HEK293T (cell line): Measurements from ENCODE around the gene AFF1.

Experiments used
- CTCF ChIA-PET: fragments of 350-600 bp; formaldehyde crosslinking; extraction: SDS; loops from one replicate; lab custom pipeline; 2021; ENCODE audit warnings: antibody characterized with exemption, inconsistent platforms; lab: Yijun Ruan, JAX
- POLR2A ChIA-PET: fragments of 350-600 bp; formaldehyde crosslinking; extraction: SDS; loops from one replicate; lab custom pipeline; 2020; ENCODE audit warnings: antibody characterized with exemption, inconsistent platforms; lab: Yijun Ruan, JAX
- DNase-seq: peaks from one replicate; pipeline ENCODE4 v3.0.0; 2012; ENCODE audit warnings: mixed read lengths; ENCODE audit errors: extremely low spot score
- ARNT ChIP-seq: fragments of 450-650 bp; IDR thresholded peaks from 2 replicates; pipeline ENCODE4 v1.6.1; 2017; ENCODE audit warnings: mild to moderate bottlenecking
- BHLHE40 ChIP-seq: fragments of 450-650 bp; IDR thresholded peaks from 2 replicates; pipeline ENCODE4 v1.6.1; 2016; ENCODE audit warnings: mild to moderate bottlenecking, moderate library complexity, borderline replicate concordance
- CTBP1 ChIP-seq: fragments of 450-650 bp; IDR thresholded peaks from 2 replicates; pipeline ENCODE4 v1.6.1; 2016; ENCODE audit warnings: borderline replicate concordance
- ELF4 ChIP-seq: fragments of 450-650 bp; IDR thresholded peaks from 2 replicates; pipeline ENCODE4 v1.6.1; 2017; ENCODE audit warnings: antibody characterized with exemption
- FOXA1 ChIP-seq: fragments of 450-650 bp; IDR thresholded peaks from 2 replicates; pipeline ENCODE4 v1.6.1; 2016; ENCODE audit warnings: mild to moderate bottlenecking
- FOXK2 ChIP-seq: fragments of 450-650 bp; IDR thresholded peaks from 2 replicates; pipeline ENCODE4 v1.6.1; 2016; ENCODE audit warnings: mild to moderate bottlenecking
- FOXM1 ChIP-seq: fragments of 450-650 bp; IDR thresholded peaks from 2 replicates; pipeline ENCODE4 v1.6.1; 2017; ENCODE audit warnings: mild to moderate bottlenecking, borderline replicate concordance
- HDGF ChIP-seq: fragments of 450-650 bp; IDR thresholded peaks from 2 replicates; pipeline ENCODE4 v1.6.1; 2017; ENCODE audit warnings: antibody characterized with exemption, borderline replicate concordance
- L3MBTL2 ChIP-seq: fragments of 450-650 bp; conservative IDR thresholded peaks from 2 replicates; pipeline ENCODE4 v1.6.1; 2016; ENCODE audit warnings: mild to moderate bottlenecking
- LEF1 ChIP-seq: fragments of 450-650 bp; IDR thresholded peaks from 2 replicates; pipeline ENCODE4 v1.6.1; 2017; ENCODE audit warnings: mild to moderate bottlenecking, borderline replicate concordance
- NFRKB ChIP-seq: fragments of 450-650 bp; IDR thresholded peaks from 2 replicates; pipeline ENCODE4 v1.6.1; 2016; ENCODE audit warnings: mild to moderate bottlenecking, moderate library complexity
- PKNOX1 ChIP-seq: fragments of 450-650 bp; IDR thresholded peaks from 2 replicates; pipeline ENCODE4 v1.6.1; 2016
- SP1 ChIP-seq: fragments of 450-650 bp; IDR thresholded peaks from 2 replicates; pipeline ENCODE4 v1.6.1; 2017
- SUZ12 ChIP-seq: fragments of 450-650 bp; IDR thresholded peaks from 2 replicates; pipeline ENCODE4 v1.6.1; 2016; ENCODE audit warnings: mild to moderate bottlenecking
- TARDBP ChIP-seq: fragments of 450-650 bp; IDR thresholded peaks from 2 replicates; pipeline ENCODE4 v1.6.1; 2016
- ZNF384 ChIP-seq: fragments of 450-650 bp; IDR thresholded peaks from 2 replicates; pipeline ENCODE4 v1.6.1; 2016

Gene AFF1

GRCh38 chr4:86968547-86968946, 33.7 kb downstream of the AFF1 start:
- ChIA-PET CTCF (interaction anchor here (1.0 kb wide), 1 partner anchor 46 kb away, joined by 3 read pairs; no protein-coding TSS in a partner anchor), POLR2A (interaction anchor here (0.5 to 1.6 kb wide), 3 partner anchors 34 to 41 kb away, joined by 3 to 5 read pairs (median 4); partner anchors contain the start of gene AFF1)
- TF ChIP-seq L3MBTL2 = no peak
- peak; percentile 78 for TF ChIP-seq PKNOX1
- DNase-seq = no peak

- TF ChIP-seq SUZ12 (no peak), PKNOX1 (no peak), FOXK2 (no peak), LEF1 (no peak), L3MBTL2 (no peak), ELF4 (no peak)
- ChIA-PET CTCF (interaction anchor here (0.7 to 1.3 kb wide), 3 partner anchors 13 to 122 kb away, joined by 3 read pairs; no protein-coding TSS in a partner anchor), POLR2A (interaction anchor here (0.9 to 1.3 kb wide), 3 partner anchors 10 to 36 kb away, joined by 3 to 6 read pairs (median 3); partner anchors contain the start of gene AFF1)
- DNase-seq = no peak
These were observed 35.9 kb downstream of the AFF1 start for GRCh38 chr4:86970447-86971354.

- POLR2A ChIA-PET = interaction anchor here (0.9 kb wide), 2 partner anchors 11 to 35 kb away, joined by 3 to 6 read pairs; no protein-coding TSS in a partner anchor
- CTCF ChIA-PET = interaction anchor here (0.7 to 1.3 kb wide), 3 partner anchors 12 to 122 kb away, joined by 3 read pairs; no protein-coding TSS in a partner anchor
These were observed 36.5 kb downstream of the AFF1 start for GRCh38 chr4:86971355-86971683.

GRCh38 chr4:86972997-86973396, 38.2 kb downstream of the AFF1 start:
- no peak for DNase-seq
- ChIA-PET POLR2A (no interaction called here), CTCF (no interaction called here)
- TF ChIP-seq TARDBP = no peak
- TF ChIP-seq SUZ12 = no peak
- no peak for TF ChIP-seq PKNOX1
- TF ChIP-seq FOXA1 = no peak
- TF ChIP-seq ARNT = no peak
- TF ChIP-seq LEF1 = no peak
- TF ChIP-seq FOXM1 = no peak
- TF ChIP-seq ZNF384 = no peak
- no peak for TF ChIP-seq L3MBTL2
- no peak for TF ChIP-seq CTBP1

More at GRCh38 chr4:86971355-86971683, 36.5 kb downstream of the AFF1 start:
- DNase-seq = no peak
- TF ChIP-seq SUZ12 = no peak

- TF ChIP-seq L3MBTL2 (no peak), BHLHE40 (no peak), PKNOX1 (no peak), ZNF384 (no peak), FOXM1 (no peak), FOXA1 (no peak)
- POLR2A ChIA-PET = no interaction called here
- no peak for DNase-seq
- CTCF ChIA-PET = no interaction called here
These were observed 38.9 kb downstream of the AFF1 start for GRCh38 chr4:86973668-86974067.

- no peak for DNase-seq
- TF ChIP-seq TARDBP (no peak), LEF1 (no peak), NFRKB (no peak), SP1 (no peak), BHLHE40 (no peak), ELF4 (no peak), FOXK2 (no peak), SUZ12 (no peak), ZNF384 (no peak), PKNOX1 (no peak), HDGF (no peak), CTBP1 (no peak)
- ChIA-PET CTCF (no interaction called here), POLR2A (no interaction called here)
These were observed 39.8 kb downstream of the AFF1 start for GRCh38 chr4:86974551-86974994.
